ENCODE results near the gene TRMT6.

DNA sequence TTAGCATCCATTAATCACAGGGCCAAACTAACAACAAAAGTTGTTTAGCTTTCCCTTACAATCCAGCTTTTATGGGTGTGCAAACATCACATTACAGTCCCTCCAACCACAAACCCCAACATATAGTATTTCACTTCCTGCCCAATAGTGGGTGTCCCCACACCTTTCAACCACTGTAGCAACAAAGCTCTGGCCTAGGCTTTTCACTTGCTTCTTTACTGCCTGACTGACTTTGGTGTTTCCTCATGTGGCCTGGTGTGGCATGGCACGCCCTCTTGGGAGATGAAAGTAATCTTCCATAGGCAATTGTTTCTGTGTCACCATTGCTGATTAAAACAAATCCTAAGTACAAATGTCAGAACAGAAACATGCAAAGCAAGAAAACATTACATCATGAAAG lies 46.4 kb upstream of the TRMT6 start:
- TF ChIP-seq, protein P1, sequence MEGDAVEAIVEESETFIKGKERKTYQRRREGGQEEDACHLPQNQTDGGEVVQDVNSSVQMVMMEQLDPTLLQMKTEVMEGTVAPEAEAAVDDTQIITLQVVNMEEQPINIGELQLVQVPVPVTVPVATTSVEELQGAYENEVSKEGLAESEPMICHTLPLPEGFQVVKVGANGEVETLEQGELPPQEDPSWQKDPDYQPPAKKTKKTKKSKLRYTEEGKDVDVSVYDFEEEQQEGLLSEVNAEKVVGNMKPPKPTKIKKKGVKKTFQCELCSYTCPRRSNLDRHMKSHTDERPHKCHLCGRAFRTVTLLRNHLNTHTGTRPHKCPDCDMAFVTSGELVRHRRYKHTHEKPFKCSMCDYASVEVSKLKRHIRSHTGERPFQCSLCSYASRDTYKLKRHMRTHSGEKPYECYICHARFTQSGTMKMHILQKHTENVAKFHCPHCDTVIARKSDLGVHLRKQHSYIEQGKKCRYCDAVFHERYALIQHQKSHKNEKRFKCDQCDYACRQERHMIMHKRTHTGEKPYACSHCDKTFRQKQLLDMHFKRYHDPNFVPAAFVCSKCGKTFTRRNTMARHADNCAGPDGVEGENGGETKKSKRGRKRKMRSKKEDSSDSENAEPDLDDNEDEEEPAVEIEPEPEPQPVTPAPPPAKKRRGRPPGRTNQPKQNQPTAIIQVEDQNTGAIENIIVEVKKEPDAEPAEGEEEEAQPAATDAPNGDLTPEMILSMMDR (IDR thresholded peaks at IDR 0.05) = peak in 3 of 6 experiments; percentile 27 to 42 (median 41)
- TF ChIP-seq POLR2A (IDR thresholded peaks at IDR 0.05) = no peak
